Neural progenitor cell (in vitro differentiated cells): Measurements from ENCODE around the gene OR11H1.
"Not testable (repeated sequence)": the region's sequence is repeated elsewhere in the genome, so short reads cannot be mapped to it uniquely, and the experiment has no call there.

Experiments
- EZH2 ChIP-seq: fragments of 200-600 bp; sonication (generic); IDR thresholded peaks from 2 replicates; pipeline ENCODE4 v1.6.1; 2017; ENCODE audit warnings: antibody characterized with exemption, mild to moderate bottlenecking, moderate library complexity
- TF ChIP-seq, protein P1 (sequence below): fragments of 200-600 bp; sonication (generic); IDR thresholded peaks from 2 replicates; pipeline ENCODE4 v1.5.1; 2017; ENCODE audit warnings: antibody characterized with exemption, mild to moderate bottlenecking

DNA sequence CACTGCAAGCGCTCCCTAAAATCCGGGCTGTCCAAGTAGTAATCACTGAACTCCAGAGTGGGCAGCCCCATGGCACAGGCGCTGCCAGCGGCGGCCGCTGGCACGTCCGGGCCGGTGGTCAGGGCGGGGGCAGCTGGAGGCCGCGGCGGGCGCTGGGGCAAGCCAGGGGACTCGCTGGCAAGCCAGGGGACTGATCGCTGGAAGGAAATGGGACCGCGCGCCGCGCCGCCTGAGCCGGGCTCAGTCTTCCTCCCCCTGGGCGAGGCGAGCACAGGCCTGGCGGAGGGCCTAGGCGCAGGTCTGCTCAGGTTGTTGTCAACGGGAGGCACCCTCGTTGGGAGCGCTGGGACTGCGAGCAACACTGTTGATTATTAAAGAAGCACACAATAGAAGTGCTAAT lies 25.8 kb downstream of the OR11H1 start:
- TF ChIP-seq, protein P1, sequence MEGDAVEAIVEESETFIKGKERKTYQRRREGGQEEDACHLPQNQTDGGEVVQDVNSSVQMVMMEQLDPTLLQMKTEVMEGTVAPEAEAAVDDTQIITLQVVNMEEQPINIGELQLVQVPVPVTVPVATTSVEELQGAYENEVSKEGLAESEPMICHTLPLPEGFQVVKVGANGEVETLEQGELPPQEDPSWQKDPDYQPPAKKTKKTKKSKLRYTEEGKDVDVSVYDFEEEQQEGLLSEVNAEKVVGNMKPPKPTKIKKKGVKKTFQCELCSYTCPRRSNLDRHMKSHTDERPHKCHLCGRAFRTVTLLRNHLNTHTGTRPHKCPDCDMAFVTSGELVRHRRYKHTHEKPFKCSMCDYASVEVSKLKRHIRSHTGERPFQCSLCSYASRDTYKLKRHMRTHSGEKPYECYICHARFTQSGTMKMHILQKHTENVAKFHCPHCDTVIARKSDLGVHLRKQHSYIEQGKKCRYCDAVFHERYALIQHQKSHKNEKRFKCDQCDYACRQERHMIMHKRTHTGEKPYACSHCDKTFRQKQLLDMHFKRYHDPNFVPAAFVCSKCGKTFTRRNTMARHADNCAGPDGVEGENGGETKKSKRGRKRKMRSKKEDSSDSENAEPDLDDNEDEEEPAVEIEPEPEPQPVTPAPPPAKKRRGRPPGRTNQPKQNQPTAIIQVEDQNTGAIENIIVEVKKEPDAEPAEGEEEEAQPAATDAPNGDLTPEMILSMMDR, result not testable (repeated sequence)
- not testable (repeated sequence) for TF ChIP-seq EZH2
